SK-MEL-5 (cell line): ENCODE data around the gene RRAD. TPM values are rescaled to one million over a fixed set of nuclear protein-coding genes. Genes with fewer than 3 reads are reported as not detected.
"Not testable (repeated sequence)": the region's sequence is repeated elsewhere in the genome, so short reads cannot be mapped to it uniquely, and the experiment has no call there.

ENCODE experiments used
- DNase-seq: peaks from one replicate; pipeline ENCODE4 v3.0.0-alpha.2; 2016; ENCODE audit warnings: low read depth, low spot score
- in situ Hi-C: cut with HindIII; loops from 2 replicates; pipeline ENCODE4 v1.10.0; 2016; ENCODE audit warnings: low sequenced_read_pairs, high pct_unique_total_duplicates, low pct_unique_long_range_greater_than_20kb
- total RNA-seq: library from RNA; depleted of rRNA; stranded (reverse); fragments of >200 nt; shearing (Covaris generic); gene quantifications from 2 replicates; pipeline ENCODE4 v1.2.3, GENCODE V29; 2014

Gene RRAD
- total RNA-seq, 1 experiment from 2014 or later: not detected

DNA sequence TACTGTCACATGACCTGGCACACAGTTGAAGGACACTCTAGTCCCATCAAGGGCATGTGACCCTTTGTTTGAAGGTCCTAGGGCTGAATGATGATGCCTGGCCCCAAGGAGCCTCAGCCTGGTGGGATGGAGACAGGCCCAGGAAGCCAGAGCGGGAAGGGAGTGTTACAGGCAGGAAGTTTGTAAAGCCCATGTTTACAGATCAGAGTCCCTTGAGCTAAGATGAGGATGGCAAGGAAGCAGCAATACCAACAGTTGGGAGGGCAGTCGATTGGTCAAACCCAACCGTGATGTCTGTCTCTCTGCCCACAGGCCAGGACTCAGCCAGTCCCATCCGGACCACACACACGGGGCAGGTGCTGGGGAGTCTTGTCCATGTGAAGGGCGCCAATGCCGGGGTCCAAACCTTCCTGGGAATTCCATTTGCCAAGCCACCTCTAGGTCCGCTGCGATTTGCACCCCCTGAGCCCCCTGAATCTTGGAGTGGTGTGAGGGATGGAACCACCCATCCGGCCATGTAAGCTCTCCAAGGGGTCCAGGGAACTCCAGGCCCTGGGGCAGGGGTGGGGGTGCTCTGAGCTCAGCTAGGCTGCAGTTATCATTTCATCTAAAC lies 12.5 kb upstream of the RRAD start:
- in situ Hi-C loops: no loop called here
- DNase-seq: no peak

DNA sequence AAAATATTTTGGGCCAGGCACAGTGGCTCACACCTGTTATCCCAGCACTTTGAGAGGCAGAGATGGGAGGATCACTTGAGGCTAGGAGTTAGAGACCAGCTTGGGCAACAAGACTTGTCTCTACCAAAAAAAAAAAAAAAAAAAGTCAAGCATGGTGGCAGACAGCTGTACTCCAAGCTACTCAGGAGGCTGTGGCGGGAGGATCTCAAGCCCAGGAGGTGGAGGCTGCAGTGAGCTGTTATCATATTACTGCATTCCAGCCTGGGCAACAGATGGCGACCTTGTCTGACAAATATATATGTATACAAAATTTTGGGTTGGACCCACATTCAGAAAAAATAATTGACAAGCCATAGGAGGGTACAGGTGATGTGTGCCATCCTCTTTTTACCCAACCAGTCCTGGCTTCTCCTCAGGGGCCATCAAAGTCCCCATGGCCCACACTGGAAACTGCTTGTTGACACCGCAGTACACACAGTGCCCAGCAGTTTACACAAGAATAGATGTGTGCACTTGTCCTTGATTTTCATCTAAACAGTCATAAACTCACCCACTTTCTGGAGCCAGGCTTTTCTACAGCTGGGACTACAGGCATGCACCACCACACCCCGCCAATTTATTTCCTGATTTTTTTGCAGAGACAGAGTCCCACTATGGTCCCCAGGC lies 11.7 kb upstream of the RRAD start:
- in situ Hi-C loops: no loop called here
- DNase-seq: no peak

- no peak for DNase-seq
- in situ Hi-C loops: no loop called here
Observed at GRCh38 chr16:66936462-66936861, 11.1 kb upstream of the RRAD start.

DNA sequence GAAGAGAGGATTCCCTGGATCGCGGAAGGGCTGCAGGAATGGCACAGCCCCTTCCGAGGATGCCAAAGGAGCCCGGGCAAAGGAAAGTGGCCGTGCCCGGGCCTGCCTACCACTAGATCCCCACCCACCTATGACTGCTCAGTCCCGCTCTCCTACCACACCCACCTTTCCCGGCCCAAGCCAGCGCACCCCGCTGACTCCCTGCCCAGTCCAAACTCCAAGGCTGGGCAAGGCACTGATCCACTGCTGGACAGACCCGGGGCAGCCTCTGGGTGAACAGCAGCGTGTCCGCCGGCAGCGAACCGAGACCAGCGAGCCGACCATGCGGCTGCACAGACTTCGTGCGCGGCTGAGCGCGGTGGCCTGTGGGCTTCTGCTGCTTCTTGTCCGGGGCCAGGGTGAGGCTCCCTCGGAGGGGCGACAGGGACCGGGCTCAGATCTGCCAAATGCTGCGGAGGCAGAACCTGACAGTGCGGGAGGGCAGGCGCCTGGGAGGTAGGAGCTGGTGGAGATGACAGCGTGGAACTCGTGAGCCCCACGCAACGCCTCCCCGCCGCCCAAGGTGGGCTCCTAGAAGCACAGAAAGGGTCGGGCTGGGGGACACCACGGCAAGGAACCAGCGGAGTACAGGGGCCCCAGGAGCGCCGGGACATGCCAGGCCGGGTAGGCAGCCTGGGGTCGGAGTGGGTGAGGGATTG lies 10.1 kb upstream of the RRAD start, which contains the start of gene CES2:
Gene CES2 (plus strand): TSS at position 203 of the 698 bp plus-strand sequence. CDS start 120 bp downstream, at position 323.
- no peak for DNase-seq
- in situ Hi-C loops: no loop called here

DNA sequence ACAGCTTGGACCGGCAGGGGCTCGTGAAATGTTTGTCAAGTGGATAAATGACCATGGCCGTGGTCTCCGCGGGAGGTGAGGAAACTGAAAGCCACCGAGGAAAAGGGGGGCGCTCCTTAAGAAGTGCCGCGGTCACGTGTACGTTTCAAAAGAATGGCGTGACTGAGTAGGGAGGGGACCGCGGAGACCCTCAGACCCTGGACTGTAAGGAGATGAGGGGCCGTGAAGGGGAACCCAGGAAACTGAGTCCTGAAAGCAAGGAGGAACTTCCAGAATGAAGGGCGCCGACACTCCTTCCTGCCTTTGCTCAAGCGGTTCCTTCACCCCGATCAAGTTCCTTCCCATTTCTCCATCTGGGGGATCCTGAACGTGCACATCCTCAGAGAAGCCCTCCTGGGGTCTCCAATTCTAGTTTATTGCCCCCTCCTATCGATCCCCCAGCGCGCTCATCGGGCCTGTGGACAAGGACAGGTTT lies 9.5 kb upstream of the RRAD start:
- in situ Hi-C loops, DNase-seq: not testable (repeated sequence)

- in situ Hi-C loops: no loop called here
- peak; percentile 79 for DNase-seq
Observed at GRCh38 chr16:66934138-66934838, 9.0 kb upstream of the RRAD start, which contains the start of gene CIAO2B. TSS of gene CIAO2B (minus strand) at chr16:66934402. CDS start at chr16:66934364, 38 bp downstream.

DNA sequence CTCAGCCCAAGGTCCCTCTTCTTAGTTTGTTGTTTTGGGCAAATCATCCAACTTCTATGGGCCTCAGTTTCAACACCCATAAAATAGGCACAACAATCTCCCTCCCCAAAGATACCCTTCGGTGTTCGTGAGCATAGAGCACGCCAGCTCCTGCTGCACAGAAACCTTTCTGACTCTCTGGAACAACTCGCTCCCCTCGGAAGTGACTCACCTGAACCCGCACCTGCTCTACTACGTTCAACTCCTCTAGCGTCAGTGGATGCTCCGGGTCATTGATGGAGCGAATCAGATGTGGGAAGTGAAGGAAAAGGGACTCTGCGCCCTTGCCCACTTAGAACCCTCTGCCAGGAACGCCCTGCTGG lies 8.4 kb upstream of the RRAD start:
- in situ Hi-C loops: no loop called here
- DNase-seq: no peak

GRCh38 chr16:66932076-66932475 lies 6.7 kb upstream of the RRAD start:
- no peak for DNase-seq
- in situ Hi-C loops: no loop called here

DNA sequence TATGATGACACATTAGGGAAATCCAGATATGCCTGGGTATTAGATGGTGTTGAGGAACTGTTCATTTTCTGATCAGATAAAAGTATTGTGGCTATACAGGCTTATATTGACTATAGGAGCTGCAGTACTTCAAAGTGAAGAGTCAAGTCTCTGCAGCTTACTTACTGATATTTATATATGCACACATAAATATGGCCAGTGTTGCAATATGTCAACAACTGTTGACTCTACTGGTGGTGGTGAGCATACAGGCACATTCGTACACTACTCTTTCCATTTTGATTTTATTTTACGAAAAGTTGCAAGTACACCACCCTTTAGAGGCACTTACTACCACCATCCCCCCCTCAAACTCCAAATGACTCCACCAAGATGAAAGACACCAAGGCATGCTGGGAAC lies 6.3 kb upstream of the RRAD start:
- in situ Hi-C loops: no loop called here
- DNase-seq: no peak

GRCh38 chr16:66930189-66930588 lies 4.9 kb upstream of the RRAD start:
- in situ Hi-C loops: no loop called here
- no peak for DNase-seq

DNA sequence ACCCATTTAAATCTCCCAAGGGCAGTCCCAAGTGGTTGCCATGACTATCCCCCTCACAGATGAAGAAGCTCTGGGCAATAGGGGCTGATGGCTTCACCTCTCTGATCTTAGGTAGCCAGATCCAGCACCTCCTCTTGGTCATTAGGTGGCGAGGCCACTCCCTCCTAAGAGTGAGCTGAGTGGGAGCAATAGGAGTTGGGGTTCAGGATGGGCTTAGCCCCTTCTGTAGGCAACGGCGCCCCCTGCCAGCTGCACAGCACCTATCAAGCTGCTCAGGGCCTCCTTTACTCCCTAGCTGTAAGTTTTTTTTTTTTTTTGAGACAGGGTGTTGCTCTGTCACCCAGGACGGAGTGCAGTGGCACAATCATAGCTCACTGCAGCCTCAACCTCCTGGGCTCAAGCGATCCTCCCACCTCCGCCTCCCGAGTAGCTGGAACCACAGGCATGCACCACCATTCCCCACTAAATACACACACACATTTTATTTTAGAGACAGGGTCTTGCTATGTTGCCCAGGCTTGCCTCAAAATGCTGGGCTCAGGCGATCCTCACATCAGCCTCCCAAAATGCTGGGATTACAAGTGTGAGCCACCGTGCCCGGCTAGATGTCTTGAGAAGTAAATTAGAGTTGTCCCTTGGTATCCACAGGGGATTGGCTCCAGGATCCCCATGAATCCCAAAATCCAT lies 3.5 kb upstream of the RRAD start:
- DNase-seq: peak; percentile 32
- in situ Hi-C loops: no loop called here

GRCh38 chr16:66927918-66928649 lies 2.7 kb upstream of the RRAD start:
- no peak for DNase-seq
- in situ Hi-C loops: no loop called here

DNA sequence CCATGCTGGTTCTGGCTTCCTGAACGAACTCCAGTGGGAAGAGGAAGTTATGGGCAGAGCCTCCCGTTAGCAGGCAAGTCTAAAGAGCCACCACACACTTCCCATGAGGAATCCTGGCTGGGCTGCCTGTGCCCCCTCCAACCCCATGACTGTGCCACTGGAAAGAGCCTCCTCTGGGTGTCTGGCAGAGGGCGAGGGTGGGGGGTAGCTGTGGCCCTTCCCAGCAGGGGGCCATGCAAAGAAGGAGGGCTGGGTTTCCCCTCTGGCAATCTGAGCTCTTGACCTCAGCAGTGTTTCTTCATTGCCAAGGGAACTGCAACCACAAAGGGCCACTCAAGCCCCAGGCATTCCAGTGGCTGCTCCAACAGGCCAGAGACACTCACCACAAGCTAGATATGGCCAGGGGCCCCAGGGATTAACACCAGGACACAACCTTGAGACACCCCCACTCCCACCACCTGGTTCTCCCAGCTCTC lies 1.7 kb upstream of the RRAD start:
- in situ Hi-C loops: no loop called here
- DNase-seq: peak; percentile 35

GRCh38 chr16:66926171-66926947 lies 1.0 kb upstream of the RRAD start:
- in situ Hi-C loops: no loop called here
- DNase-seq: no peak

- DNase-seq: no peak
- in situ Hi-C loops: no loop called here
Observed at GRCh38 chr16:66924527-66925321, 611 bp downstream of the RRAD start.
